Parathyroid adenoma (tissue), 2 donors: ENCODE results near the gene SMARCC2.

Experiments used
- H2AFZ ChIP-seq: fragments of 300-600 bp; sonication (generic); one replicate; pipeline ENCODE4 v1.7.0; 2017; ENCODE audit warnings: antibody characterized with exemption, mild to moderate bottlenecking
- H3K27ac ChIP-seq: fragments of 300-600 bp; sonication (generic); one replicate; pipeline ENCODE4 v1.7.0; 2017
- H3K27me3 ChIP-seq: fragments of 300-600 bp; sonication (generic); one replicate; pipeline ENCODE4 v1.7.0; 2017; ENCODE audit warnings: low read length; ENCODE audit not compliant: control insufficient read depth, insufficient read depth
- H3K36me3 ChIP-seq: fragments of 300-600 bp; sonication (generic); one replicate; pipeline ENCODE4 v1.7.0; 2017; ENCODE audit warnings: low read length; ENCODE audit not compliant: control insufficient read depth, insufficient read depth
- H3K4me1 ChIP-seq: fragments of 300-600 bp; sonication (generic); one replicate; pipeline ENCODE4 v1.7.0; 2017; ENCODE audit warnings: control low read depth
- H3K4me2 ChIP-seq: fragments of 300-600 bp; sonication (generic); one replicate; pipeline ENCODE4 v1.7.0; 2017; ENCODE audit warnings: low read length
- H3K4me3 ChIP-seq: fragments of 300-600 bp; sonication (generic); one replicate; pipeline ENCODE4 v1.7.0; 2017; ENCODE audit warnings: low read depth, low read length
- H3K79me2 ChIP-seq: fragments of 300-600 bp; sonication (generic); one replicate; pipeline ENCODE4 v1.7.0; 2017; ENCODE audit warnings: control low read depth
- H3K9ac ChIP-seq: fragments of 300-600 bp; sonication (generic); one replicate; pipeline ENCODE4 v1.7.0; 2017; ENCODE audit warnings: mild to moderate bottlenecking
- H3K9me3 ChIP-seq: fragments of 300-600 bp; sonication (generic); one replicate; pipeline ENCODE4 v1.7.0; 2017; ENCODE audit warnings: low read length; ENCODE audit not compliant: control insufficient read depth
- CTCF ChIP-seq: fragments of 300-600 bp; sonication (generic); IDR thresholded peaks from one replicate; pipeline ENCODE4 v1.7.0; 2017; ENCODE audit warnings: antibody characterized with exemption, mild to moderate bottlenecking
- donor health status: primary hyperparathyroidism.

Gene SMARCC2

GRCh38 chr12:56205445-56205844 is 16.2 kb upstream of the SMARCC2 start:
- Histone ChIP-seq H2AFZ (no peak overlapping the region), H3K4me1 (no peaks in the 10 kb centered on the region), H3K9me3 (no peaks in the 10 kb centered on the region), H3K4me2 (no peak overlapping the region), H3K27ac (no peak overlapping the region), H3K4me3 (no peak overlapping the region), H3K36me3 (no peaks in the 10 kb centered on the region), H3K9ac (no peak overlapping the region), H3K27me3 (no peaks in the 10 kb centered on the region), H3K79me2 (no peaks in the 10 kb centered on the region)
- no peak for TF ChIP-seq CTCF

GRCh38 chr12:56204275-56204674 is 15.0 kb upstream of the SMARCC2 start:
- no peaks in the 10 kb centered on the region for H3K79me2 ChIP-seq
- no peaks in the 10 kb centered on the region for H3K9me3 ChIP-seq
- H3K4me2 ChIP-seq, result no peak overlapping the region
- H3K4me1 ChIP-seq, result no peaks in the 10 kb centered on the region
- no peak overlapping the region for H2AFZ ChIP-seq
- H3K9ac ChIP-seq, result no peak overlapping the region
- H3K27ac ChIP-seq, result no peak overlapping the region
- no peak overlapping the region for H3K4me3 ChIP-seq
- H3K36me3 ChIP-seq, result no peaks in the 10 kb centered on the region
- no peaks in the 10 kb centered on the region for H3K27me3 ChIP-seq
- TF ChIP-seq CTCF, result no peak

- Histone ChIP-seq H3K4me3 (no peak overlapping the region), H3K4me2 (no peak overlapping the region), H3K9ac (no peak overlapping the region), H3K9me3 (no peaks in the 10 kb centered on the region), H3K27me3 (no peaks in the 10 kb centered on the region), H2AFZ (no peak overlapping the region), H3K36me3 (no peaks in the 10 kb centered on the region), H3K4me1 (no peaks in the 10 kb centered on the region), H3K79me2 (no peaks in the 10 kb centered on the region), H3K27ac (no peak overlapping the region)
- no peak for TF ChIP-seq CTCF
Observed at GRCh38 chr12:56202838-56203237, 13.6 kb upstream of the SMARCC2 start.

- Histone ChIP-seq H3K27ac (no peak overlapping the region), H3K9ac (no peak overlapping the region), H3K4me2 (no peak overlapping the region), H3K9me3 (no peaks in the 10 kb centered on the region), H2AFZ (no peak overlapping the region), H3K27me3 (no peaks in the 10 kb centered on the region), H3K4me1 (no peaks in the 10 kb centered on the region), H3K4me3 (no peak overlapping the region), H3K36me3 (no peaks in the 10 kb centered on the region), H3K79me2 (no peaks in the 10 kb centered on the region)
- no peak for TF ChIP-seq CTCF
Observed at GRCh38 chr12:56202366-56202765, 13.1 kb upstream of the SMARCC2 start.

- no peaks in the 10 kb centered on the region for H3K36me3 ChIP-seq
- no peak overlapping the region for H3K27ac ChIP-seq
- no peaks in the 10 kb centered on the region for H3K27me3 ChIP-seq
- no peak overlapping the region for H3K9ac ChIP-seq
- H3K4me1 ChIP-seq, result no peaks in the 10 kb centered on the region
- H3K4me3 ChIP-seq, result no peak overlapping the region
- H3K79me2 ChIP-seq, result no peaks in the 10 kb centered on the region
- no peaks in the 10 kb centered on the region for H3K9me3 ChIP-seq
- no peak for TF ChIP-seq CTCF
- H3K4me2 ChIP-seq, result no peak overlapping the region
- H2AFZ ChIP-seq, result no peak overlapping the region
Observed at GRCh38 chr12:56198836-56199235, 9.6 kb upstream of the SMARCC2 start.
